Measurements from ENCODE around the gene EIF3L.
A peak's percentile ranks its signal among the peaks of the same experiment; 100 is the strongest.
"Not testable (repeated sequence)": the region's sequence is repeated elsewhere in the genome, so short reads cannot be mapped to it uniquely, and the experiment has no call there.

EIF3L gene

GRCh38 chr22:37849089-37849751, at the start of gene EIF3L:
Gene EIF3L, plus strand, starts transcription at chr22:37849419. Its CDS starts 31 bp downstream, at chr22:37849450.
- DNase-seq (ENCODE audit: low read depth, low spot score): peak; percentile 65

- DNase-seq (ENCODE audit: low read depth, low spot score): not testable (repeated sequence)
These were observed 49.2 kb upstream of the EIF3L start for GRCh38 chr22:37799979-37800378.

DNA sequence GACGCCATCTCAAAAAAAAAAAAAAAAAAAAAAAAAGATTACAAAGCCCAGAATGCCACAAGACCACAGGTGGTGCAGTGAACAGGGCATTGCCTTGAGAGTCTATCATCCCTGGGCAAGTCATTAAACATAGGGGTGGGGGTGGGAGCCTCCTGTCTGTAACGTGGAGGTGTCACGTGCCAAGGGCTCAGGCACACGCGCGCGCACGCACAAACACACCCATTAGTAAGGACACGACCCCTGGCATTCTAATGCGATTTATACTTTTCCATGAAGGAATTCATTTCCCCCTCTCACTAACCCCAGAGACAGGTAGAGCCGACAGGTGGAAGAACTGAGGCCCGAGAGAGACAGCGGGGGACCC, 47.3 kb upstream of the EIF3L start:
- no peak for DNase-seq (ENCODE audit: low read depth, low spot score)

DNA sequence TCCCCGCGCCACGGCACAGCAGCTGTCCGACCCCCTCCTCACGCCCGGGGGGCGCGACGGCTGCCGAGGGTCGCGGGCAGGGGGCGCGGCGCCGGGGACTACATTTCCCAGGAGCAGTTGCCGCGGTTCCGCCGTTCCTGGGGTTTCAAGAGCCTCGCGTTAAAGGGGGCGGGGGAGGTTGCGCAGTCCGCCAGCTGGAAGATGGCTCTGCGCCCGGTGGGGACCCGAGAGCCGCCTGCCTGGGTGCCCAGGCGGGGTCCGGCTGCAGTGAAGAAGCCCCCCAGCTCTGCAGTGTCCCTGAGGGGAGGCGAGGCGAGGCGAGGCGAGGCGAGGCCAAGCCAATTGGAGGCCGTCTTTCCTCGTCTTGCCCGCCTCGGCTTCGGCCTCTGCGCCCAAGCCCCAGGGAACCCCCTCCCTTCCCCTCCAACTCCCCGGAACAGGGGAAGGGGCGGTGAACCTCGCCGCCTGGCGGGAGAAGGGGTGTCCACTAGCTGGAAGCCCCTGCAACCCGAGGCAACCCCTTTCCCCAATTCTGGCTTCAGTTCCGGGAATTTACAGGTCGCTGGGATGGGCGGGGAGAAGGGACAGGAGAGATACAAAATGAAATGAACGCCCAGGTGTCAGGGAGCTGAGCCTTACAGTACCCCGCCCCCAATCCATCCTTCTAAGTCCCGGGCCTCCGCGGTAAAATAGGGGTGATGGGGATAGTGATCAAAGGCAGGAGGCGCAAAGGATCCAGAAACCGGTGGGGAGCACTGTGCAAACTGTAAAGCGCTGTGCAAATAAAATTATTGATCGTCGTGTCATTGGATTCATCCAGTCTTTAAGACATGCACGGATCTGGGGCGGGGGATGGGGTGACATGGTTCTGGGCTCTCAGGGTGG, 46.7 kb upstream of the EIF3L start:
- no peak for DNase-seq (ENCODE audit: low read depth, low spot score)

DNA sequence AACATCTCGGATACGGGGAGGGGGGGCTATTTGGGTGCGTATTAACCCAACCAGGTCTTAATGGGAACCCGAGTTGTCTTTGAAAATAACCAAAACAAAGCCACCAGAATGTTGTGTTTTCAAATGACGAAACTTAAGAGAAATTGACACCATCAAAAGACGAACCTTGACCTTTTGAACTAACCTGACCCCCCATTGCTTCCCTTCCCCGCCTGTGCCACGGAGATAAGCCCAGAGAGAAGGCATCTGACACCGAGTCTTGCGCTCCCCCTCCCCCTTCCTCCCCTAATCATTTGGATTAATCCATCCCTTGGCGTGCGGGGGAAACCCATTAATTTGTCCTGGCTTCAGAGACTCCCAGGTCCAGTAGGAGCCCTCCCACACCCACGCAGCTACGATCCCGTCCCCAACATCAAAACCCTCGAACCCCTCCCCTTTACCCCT, 46.0 kb upstream of the EIF3L start:
- no peak for DNase-seq (ENCODE audit: low read depth, low spot score)

DNA sequence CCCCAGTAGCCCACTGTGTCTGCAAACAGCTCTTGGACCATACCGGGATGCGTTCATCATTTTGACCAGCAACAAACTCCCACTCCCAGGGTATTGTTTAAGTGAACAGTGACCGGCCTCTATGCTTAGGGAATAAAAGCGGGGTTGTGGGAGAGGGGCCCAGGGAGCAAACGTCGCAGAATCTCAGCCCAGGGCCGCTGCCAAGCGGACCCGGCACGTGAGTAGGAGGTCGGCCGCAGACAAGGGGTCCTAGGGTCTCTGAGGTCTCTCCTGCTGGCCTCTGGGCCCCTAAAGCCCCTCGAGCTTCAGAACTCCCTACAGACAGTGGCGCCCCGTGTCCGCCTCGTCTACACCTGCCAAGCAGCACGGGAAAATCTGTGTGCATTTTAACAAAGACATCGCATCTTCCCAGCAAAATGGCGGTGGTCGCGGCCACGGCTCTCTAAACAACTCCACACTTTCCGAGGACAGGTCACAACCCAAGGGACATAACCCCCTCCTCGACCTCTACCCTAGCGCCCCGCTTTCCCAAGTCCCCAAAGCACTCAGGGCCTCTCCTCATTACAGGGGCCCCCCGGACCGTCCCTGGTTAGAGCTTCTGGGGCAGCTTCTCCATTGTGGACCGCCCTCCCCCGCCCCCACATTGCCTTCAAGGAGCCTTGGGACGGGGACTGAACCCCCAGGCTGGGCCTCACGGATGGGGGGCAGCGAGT, 45.4 kb upstream of the EIF3L start:
- DNase-seq (ENCODE audit: low read depth, low spot score): no peak

- DNase-seq (ENCODE audit: low read depth, low spot score): no peak
These were observed 44.8 kb upstream of the EIF3L start for GRCh38 chr22:37804352-37804880.

GRCh38 chr22:37804881-37805809, 44.1 kb upstream of the EIF3L start:
- no peak for DNase-seq (ENCODE audit: low read depth, low spot score)

- DNase-seq (ENCODE audit: low read depth, low spot score): no peak
These were observed 43.4 kb upstream of the EIF3L start for GRCh38 chr22:37805810-37806277.

DNA sequence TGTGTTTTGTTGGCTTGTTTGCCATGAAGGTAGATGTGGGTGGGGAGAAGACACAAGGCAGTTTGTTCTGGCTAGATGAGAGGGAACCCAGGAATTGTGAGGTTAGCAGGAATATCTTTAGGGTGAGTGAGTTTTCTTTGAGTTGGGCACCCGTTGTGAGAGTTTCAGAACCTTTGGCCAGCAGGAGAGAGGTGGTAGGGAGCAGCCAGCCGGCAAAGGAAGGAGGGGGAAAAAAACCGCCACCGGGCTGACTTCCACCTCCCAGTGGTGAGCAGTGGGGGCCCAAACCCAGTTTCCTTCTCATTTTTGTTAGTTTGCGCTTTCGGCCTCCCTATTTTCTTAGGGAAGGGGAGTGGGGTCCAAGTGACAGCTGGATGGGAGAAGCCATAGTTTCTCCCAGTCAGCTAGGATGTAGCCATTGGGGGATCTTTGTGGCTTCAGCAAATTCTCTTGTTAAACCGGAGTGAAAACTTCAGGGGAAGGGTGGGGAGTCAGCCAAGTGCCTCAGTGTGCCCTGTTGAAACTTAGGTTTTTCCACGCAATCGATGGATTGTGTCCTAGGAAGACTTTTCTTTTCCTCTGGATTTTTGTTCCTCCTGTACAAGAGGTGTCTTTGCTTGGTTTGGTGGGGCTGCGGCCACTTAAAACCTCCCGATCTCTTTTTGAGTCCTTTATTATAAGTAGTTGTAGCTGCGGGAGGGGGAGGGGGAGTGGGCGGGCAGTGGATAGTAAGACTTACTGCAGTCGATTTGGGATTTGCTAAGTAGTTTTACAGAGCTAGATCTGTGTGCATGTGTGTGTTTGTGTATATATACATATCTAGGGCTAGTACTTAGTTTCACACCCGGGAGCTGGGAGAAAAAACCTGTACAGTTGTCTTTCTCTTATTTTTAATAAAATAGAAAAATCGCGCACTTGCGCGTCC, 42.5 kb upstream of the EIF3L start:
- no peak for DNase-seq (ENCODE audit: low read depth, low spot score)

DNA sequence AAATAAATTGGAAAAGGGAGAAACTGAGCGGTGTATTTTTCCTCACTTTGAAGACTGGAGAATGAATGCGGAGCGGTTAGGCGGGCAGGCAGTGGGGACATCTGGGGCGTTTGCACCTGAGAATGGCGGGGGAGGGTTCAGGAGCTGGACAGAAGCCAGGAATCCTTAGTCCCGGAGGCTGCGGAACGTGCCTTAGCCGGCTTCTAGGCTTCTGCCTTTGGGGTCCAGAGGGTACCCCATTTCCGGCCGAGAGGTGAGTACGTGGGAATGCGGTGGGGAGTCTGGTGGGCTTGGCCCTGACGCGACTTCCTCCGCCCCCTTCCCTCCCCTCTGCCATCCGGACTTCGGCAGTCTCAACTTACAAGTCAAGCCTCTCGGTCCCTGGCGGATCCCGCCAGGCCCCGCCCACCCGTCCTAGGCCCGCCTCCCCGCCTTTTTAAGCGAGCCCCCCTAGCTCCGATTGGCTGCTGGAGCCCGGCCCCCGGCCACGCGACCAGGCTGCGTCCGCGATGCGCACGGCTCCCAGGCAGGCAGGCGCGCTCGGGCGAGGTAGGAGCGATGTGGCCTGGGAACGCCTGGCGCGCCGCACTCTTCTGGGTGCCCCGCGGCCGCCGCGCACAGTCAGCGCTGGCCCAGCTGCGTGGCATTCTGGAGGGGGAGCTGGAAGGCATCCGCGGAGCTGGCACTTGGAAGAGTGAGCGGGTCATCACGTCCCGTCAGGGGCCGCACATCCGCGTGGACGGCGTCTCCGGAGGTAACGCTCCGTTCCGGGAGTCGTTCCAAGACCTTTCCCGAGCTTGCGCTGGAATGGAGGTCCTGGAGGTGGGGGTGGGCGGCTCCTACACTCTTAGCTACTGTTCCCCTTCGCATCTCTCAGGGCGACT, 41.6 kb upstream of the EIF3L start, which contains the start of gene GCAT:
Gene GCAT, plus strand, starts transcription at position 525 of the 884 bp plus-strand sequence. Its CDS starts 34 bp downstream, at position 559.
- peak; percentile 89 for DNase-seq (ENCODE audit: low read depth, low spot score)

DNA sequence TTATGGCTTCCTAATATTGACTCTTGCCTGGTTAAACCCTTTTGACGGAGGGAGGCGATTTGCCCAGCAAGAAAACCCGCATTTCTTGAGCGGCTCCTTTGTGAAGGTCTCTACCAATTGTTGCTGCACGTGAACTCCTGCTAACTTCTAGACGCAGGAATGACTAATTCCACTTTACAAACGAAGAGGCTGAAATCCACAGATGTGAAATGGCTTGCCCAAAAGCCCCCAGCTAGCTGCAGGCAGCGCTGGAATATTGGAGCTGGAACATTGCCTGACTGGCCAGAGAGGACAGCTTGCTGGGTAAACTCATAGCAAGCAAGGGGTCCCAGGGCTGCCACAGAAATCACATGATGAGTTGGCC, 40.9 kb upstream of the EIF3L start:
- DNase-seq (ENCODE audit: low read depth, low spot score): no peak

DNA sequence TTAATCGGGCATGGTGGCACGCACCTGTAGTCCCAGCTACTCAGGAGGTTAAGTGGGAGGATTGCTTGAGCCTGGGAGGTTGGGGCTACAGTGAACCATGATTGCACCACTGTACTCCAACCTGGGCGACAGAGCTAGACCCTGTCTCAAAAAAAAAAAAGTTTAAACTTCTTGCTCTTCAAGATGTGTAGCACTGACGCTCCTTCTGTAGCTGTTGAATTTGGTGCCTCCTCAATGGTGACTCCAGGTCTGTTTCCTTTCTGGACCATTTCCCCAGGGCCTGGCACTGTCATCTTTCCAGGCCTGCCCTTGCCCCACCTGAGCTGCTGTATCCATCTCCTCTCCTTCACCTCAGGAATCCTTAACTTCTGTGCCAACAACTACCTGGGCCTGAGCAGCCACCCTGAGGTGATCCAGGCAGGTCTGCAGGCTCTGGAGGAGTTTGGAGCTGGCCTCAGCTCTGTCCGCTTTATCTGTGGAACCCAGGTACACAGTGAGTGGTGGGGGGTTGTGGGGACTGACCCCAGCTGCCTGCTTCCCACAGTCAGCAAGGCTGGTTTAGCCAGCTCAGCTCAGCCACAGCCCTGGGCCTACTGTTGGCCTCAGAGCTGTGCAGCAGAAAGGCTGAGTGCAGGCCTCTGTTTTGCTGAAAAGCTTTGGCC, 39.4 kb upstream of the EIF3L start:
- DNase-seq (ENCODE audit: low read depth, low spot score): no peak

DNA sequence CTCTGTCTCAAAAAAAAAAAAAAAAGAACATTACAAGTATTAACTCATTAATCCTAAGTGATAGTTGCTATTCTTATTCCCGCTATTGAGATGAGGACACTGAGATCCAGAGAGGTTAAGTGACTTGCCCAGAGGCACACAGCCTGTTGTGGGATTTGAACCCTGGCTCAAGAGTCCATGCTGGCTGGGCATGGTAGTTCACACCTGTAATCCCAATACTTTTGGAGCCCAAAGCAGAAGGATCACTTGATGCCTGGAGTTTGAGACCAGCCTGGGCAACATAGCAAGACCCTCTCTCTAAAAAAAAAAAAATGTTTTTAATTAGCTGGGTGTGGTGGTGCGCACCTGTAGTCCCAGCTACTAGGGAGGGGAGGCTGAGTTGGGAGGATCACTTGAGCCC, 37.4 kb upstream of the EIF3L start:
- no peak for DNase-seq (ENCODE audit: low read depth, low spot score)

- DNase-seq (ENCODE audit: low read depth, low spot score): no peak
These were observed 36.1 kb upstream of the EIF3L start for GRCh38 chr22:37812869-37813678.

DNA sequence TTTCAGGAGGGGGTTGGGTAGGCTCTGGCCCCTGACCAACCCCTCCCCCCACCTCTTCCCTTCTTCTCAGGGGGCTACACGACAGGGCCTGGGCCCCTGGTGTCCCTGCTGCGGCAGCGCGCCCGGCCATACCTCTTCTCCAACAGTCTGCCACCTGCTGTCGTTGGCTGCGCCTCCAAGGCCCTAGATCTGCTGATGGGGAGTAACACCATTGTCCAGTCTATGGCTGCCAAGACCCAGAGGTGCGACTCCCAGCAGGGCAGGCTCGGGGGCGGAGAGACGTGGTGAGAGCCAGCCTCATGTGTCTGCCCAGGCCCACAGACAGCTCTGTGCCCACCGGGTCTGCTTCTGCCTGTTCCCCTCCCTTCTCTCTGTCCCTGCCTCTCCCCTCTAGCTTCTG, 33.6 kb upstream of the EIF3L start:
- no peak for DNase-seq (ENCODE audit: low read depth, low spot score)

- DNase-seq (ENCODE audit: low read depth, low spot score): no peak
These were observed 32.6 kb upstream of the EIF3L start for GRCh38 chr22:37816543-37817180.
